ENCODE measurements around the gene NFS1.

- TF ChIP-seq, protein P1, sequence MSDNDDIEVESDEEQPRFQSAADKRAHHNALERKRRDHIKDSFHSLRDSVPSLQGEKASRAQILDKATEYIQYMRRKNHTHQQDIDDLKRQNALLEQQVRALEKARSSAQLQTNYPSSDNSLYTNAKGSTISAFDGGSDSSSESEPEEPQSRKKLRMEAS (IDR thresholded peaks at IDR 0.05): no peak
- TF ChIP-seq, protein P2, sequence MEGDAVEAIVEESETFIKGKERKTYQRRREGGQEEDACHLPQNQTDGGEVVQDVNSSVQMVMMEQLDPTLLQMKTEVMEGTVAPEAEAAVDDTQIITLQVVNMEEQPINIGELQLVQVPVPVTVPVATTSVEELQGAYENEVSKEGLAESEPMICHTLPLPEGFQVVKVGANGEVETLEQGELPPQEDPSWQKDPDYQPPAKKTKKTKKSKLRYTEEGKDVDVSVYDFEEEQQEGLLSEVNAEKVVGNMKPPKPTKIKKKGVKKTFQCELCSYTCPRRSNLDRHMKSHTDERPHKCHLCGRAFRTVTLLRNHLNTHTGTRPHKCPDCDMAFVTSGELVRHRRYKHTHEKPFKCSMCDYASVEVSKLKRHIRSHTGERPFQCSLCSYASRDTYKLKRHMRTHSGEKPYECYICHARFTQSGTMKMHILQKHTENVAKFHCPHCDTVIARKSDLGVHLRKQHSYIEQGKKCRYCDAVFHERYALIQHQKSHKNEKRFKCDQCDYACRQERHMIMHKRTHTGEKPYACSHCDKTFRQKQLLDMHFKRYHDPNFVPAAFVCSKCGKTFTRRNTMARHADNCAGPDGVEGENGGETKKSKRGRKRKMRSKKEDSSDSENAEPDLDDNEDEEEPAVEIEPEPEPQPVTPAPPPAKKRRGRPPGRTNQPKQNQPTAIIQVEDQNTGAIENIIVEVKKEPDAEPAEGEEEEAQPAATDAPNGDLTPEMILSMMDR (IDR thresholded peaks at IDR 0.05; ENCODE audit: low read depth, low read length, missing input control): no peak
- TF ChIP-seq, protein P3, sequence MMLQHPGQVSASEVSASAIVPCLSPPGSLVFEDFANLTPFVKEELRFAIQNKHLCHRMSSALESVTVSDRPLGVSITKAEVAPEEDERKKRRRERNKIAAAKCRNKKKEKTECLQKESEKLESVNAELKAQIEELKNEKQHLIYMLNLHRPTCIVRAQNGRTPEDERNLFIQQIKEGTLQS (IDR thresholded peaks at IDR 0.05): no peak
- TF ChIP-seq TAF1 (conservative IDR thresholded peaks at IDR 0.05) (no peak), ZBTB33 (IDR thresholded peaks at IDR 0.05) (no peak), SP1 (IDR thresholded peaks at IDR 0.05) (no peak), GABPA (IDR thresholded peaks at IDR 0.05 in 1 of 2, conservative IDR thresholded peaks at IDR 0.05 in 1 of 2) (no peak), RAD21 (IDR thresholded peaks at IDR 0.05) (no peak), YY1 (IDR thresholded peaks at IDR 0.05) (no peak)
Measured at GRCh38 chr20:35719717-35720116, 20.6 kb upstream of the NFS1 start.

All from liver (tissue), 3 donors.